ENCODE measurements around the gene RYR2. TPM values are rescaled to one million over a fixed set of nuclear protein-coding genes. Genes with fewer than 3 reads are reported as not detected.

RYR2 gene
- total and polyA plus RNA-seq, 7 experiments from 2014 or later = 0.05 TPM; not detected in 6

DNA sequence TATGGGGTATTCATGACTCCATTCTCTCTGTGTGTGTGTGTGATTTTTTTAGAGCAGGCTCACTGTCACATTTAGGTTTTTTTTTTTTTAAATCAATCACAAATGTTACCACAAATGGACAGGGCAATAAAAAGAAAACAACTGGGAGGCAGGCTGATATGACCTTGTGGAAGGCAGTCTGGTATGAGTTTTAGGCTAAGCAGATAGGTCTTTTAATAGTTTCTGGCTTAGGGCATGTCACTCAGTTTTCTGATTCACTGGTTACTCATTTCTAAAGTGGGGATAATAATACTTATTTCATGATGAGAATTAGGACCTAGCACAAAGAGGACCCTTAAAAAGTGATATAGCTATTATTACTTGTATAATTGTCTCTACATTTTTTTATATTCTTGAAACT lies 278.9 kb downstream of the RYR2 start:
- ChIA-PET POLR2A (no interaction called here), CTCF (no interaction called here)
- H3K9me3 ChIP-seq (ENCODE audit: control insufficient read depth in 2 of 3, low read length in 3 of 3) = no peaks in the 10 kb centered on the region
- ATAC-seq = no peak
- Mint-ChIP-seq H3K4me1 (no peaks in the 10 kb centered on the region), H3K36me3 (no peaks in the 10 kb centered on the region), H3K27me3 (peaks cover 0 to 5% (median 4%) of the 10 kb centered on the region in 5 donors), H3K9me3 (peaks cover 0 to 4% (median 0%) of the 10 kb centered on the region in 11 donors), H3K27ac (no peak overlapping the region), H3K4me3 (no peak overlapping the region)
- H3K4me3 ChIP-seq (ENCODE audit: low read length) = no peak overlapping the region
- H3K36me3 ChIP-seq (ENCODE audit: control insufficient read depth in 2 of 3, insufficient read depth in 3 of 3, low read length in 3 of 3) = no peaks in the 10 kb centered on the region
- no peak overlapping the region for H3K27ac ChIP-seq (ENCODE audit: low read depth, low read length)
- H3K4me1 ChIP-seq (ENCODE audit: control insufficient read depth in 2 of 2, insufficient read depth in 2 of 2, low read length in 2 of 2) = no peaks in the 10 kb centered on the region
- intact Hi-C loops (cut with micrococcal nuclease) = no loop called here
- no peak for DNase-seq
- no peaks in the 10 kb centered on the region for H3K27me3 ChIP-seq (ENCODE audit: control insufficient read depth in 2 of 2, insufficient read depth in 2 of 2, low read length in 2 of 2)

DNA sequence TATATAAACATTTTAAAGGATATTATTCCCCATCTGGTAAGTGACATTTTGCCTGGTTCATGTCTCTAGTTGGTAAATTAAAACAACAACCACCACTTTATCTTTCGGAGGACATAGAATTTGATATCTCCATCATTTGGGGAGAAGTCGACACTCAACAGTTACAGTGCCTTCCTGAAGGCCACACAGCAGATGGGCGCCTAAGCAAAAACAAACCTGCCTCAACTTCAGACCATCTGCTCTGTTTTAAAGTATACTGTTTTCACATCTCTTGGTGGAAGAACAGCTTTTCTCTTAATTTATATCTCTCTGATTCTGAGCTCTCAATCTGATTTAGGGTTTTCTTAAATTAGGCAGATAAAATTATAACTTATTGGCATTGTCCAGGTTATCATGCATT lies 282.2 kb downstream of the RYR2 start:
- Histone ChIP-seq H3K36me3 (ENCODE audit: control insufficient read depth in 2 of 3, insufficient read depth in 3 of 3, low read length in 3 of 3) (no peaks in the 10 kb centered on the region), H3K4me1 (ENCODE audit: control insufficient read depth in 2 of 2, insufficient read depth in 2 of 2, low read length in 2 of 2) (no peaks in the 10 kb centered on the region), H3K27ac (ENCODE audit: low read depth, low read length) (no peak overlapping the region), H3K27me3 (ENCODE audit: control insufficient read depth in 2 of 2, insufficient read depth in 2 of 2, low read length in 2 of 2) (no peaks in the 10 kb centered on the region), H3K9me3 (ENCODE audit: control insufficient read depth in 2 of 3, low read length in 3 of 3) (no peaks in the 10 kb centered on the region), H3K4me3 (ENCODE audit: low read length) (no peak overlapping the region)
- Mint-ChIP-seq H3K27ac (no peak overlapping the region), H3K27me3 (peaks cover 0 to 9% (median 5%) of the 10 kb centered on the region in 5 donors), H3K9me3 (peaks cover 0 to 4% (median 0%) of the 10 kb centered on the region in 11 donors), H3K4me1 (no peaks in the 10 kb centered on the region), H3K4me3 (no peak overlapping the region), H3K36me3 (no peaks in the 10 kb centered on the region)
- intact Hi-C loops (cut with micrococcal nuclease) = no loop called here
- ChIA-PET CTCF (no interaction called here), POLR2A (no interaction called here)
- ATAC-seq (no peak), DNase-seq (no peak)

DNA sequence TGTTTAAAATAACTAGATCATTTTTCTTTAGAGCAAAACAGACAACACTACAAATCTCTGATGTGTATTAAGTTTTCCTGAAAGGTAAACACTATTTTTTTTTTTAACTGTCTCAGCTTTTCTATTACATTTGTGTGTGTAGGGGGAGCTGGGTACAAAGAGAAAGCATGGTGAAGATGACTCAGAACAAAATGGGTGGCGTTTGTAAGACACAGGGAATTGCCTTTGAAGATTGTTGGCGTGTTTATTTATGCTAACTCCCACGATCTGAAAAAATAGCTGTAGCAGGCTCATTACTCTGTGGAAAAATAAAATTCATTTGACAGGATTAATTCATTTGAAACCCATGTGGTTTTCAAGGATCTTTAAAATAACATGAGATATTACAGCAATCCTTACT lies 285.1 kb downstream of the RYR2 start:
- Histone ChIP-seq H3K27me3 (ENCODE audit: control insufficient read depth in 2 of 2, insufficient read depth in 2 of 2, low read length in 2 of 2) (no peaks in the 10 kb centered on the region), H3K9me3 (ENCODE audit: control insufficient read depth in 2 of 3, low read length in 3 of 3) (no peaks in the 10 kb centered on the region), H3K27ac (ENCODE audit: low read depth, low read length) (no peak overlapping the region), H3K36me3 (ENCODE audit: control insufficient read depth in 2 of 3, insufficient read depth in 3 of 3, low read length in 3 of 3) (no peaks in the 10 kb centered on the region), H3K4me1 (ENCODE audit: control insufficient read depth in 2 of 2, insufficient read depth in 2 of 2, low read length in 2 of 2) (no peaks in the 10 kb centered on the region), H3K4me3 (ENCODE audit: low read length) (no peak overlapping the region)
- POLR2A ChIA-PET = no interaction called here
- H3K27me3 Mint-ChIP-seq = peaks cover 0 to 5% (median 4%) of the 10 kb centered on the region in 5 donors
- H3K4me3 Mint-ChIP-seq = no peak overlapping the region
- H3K4me1 Mint-ChIP-seq = no peaks in the 10 kb centered on the region
- H3K27ac Mint-ChIP-seq = no peak overlapping the region
- CTCF ChIA-PET = no interaction called here
- no peaks in the 10 kb centered on the region for H3K36me3 Mint-ChIP-seq
- DNase-seq = no peak
- H3K9me3 Mint-ChIP-seq = no peaks in the 10 kb centered on the region
- intact Hi-C loops (cut with micrococcal nuclease) = no loop called here
- no peak for ATAC-seq

DNA sequence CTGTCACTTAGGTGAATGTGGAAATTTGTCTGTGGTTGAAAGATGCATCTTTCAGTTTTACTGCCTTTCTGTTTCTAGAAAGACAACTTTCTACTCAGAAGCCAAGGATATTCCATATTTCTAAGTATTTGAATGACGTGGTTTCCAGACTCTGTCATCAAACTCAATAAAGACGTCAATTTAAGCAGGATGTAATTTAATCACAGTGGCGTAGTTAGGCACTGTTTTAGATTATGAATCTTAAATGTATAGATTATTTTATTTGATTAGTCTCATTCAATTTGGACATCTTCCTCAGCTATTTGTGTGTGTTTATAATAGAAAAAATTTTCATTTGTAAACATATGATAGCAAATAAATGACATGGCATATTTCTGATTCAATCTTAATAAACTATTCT lies 298.9 kb downstream of the RYR2 start:
- no peak overlapping the region for H3K27ac Mint-ChIP-seq
- H3K4me1 Mint-ChIP-seq = no peaks in the 10 kb centered on the region
- ChIA-PET POLR2A (no interaction called here), CTCF (no interaction called here)
- Histone ChIP-seq H3K27me3 (ENCODE audit: control insufficient read depth in 2 of 2, insufficient read depth in 2 of 2, low read length in 2 of 2) (no peaks in the 10 kb centered on the region), H3K27ac (ENCODE audit: low read depth, low read length) (no peak overlapping the region), H3K4me1 (ENCODE audit: control insufficient read depth in 2 of 2, insufficient read depth in 2 of 2, low read length in 2 of 2) (no peaks in the 10 kb centered on the region), H3K9me3 (ENCODE audit: control insufficient read depth in 2 of 3, low read length in 3 of 3) (no peaks in the 10 kb centered on the region), H3K36me3 (ENCODE audit: control insufficient read depth in 2 of 3, insufficient read depth in 3 of 3, low read length in 3 of 3) (no peaks in the 10 kb centered on the region), H3K4me3 (ENCODE audit: low read length) (no peak overlapping the region)
- H3K4me3 Mint-ChIP-seq = no peak overlapping the region
- H3K9me3 Mint-ChIP-seq = peaks cover 0 to 11% (median 1%) of the 10 kb centered on the region in 11 donors
- DNase-seq = no peak
- H3K27me3 Mint-ChIP-seq = peaks cover 0 to 8% (median 0%) of the 10 kb centered on the region in 5 donors
- intact Hi-C loops (cut with micrococcal nuclease) = no loop called here
- no peak for ATAC-seq
- H3K36me3 Mint-ChIP-seq = no peaks in the 10 kb centered on the region

DNA sequence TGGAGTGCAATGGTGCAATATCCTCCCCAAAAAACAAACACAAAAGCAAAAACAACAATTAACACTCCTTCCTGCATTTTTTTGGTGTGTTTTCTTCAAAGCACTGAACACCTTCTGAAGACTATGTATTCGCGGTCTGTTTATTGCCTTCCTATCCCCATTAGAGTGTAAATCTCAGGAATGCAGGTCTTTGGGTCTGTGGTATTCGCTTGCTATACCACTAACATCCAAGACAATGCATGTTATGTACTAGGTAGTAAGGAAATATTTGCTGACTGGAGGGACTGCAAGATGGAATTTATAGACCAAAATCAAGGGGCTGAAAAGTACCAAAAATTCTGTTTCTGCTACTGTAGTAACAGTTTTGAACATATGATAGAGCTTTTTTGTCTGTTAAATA lies 299.4 kb downstream of the RYR2 start:
- ChIA-PET CTCF (no interaction called here), POLR2A (no interaction called here)
- Histone ChIP-seq H3K27me3 (ENCODE audit: control insufficient read depth in 2 of 2, insufficient read depth in 2 of 2, low read length in 2 of 2) (no peaks in the 10 kb centered on the region), H3K4me3 (ENCODE audit: low read length) (no peak overlapping the region), H3K4me1 (ENCODE audit: control insufficient read depth in 2 of 2, insufficient read depth in 2 of 2, low read length in 2 of 2) (no peaks in the 10 kb centered on the region), H3K36me3 (ENCODE audit: control insufficient read depth in 2 of 3, insufficient read depth in 3 of 3, low read length in 3 of 3) (no peaks in the 10 kb centered on the region), H3K9me3 (ENCODE audit: control insufficient read depth in 2 of 3, low read length in 3 of 3) (no peaks in the 10 kb centered on the region), H3K27ac (ENCODE audit: low read depth, low read length) (no peak overlapping the region)
- Mint-ChIP-seq H3K9me3 (peaks cover 0 to 11% (median 1%) of the 10 kb centered on the region in 11 donors), H3K4me1 (no peaks in the 10 kb centered on the region), H3K27ac (no peak overlapping the region), H3K36me3 (no peaks in the 10 kb centered on the region), H3K27me3 (peaks cover 0 to 11% (median under 1%) of the 10 kb centered on the region in 5 donors), H3K4me3 (no peak overlapping the region)
- ATAC-seq (no peak), DNase-seq (no peak)
- intact Hi-C loops (cut with micrococcal nuclease) = no loop called here

DNA sequence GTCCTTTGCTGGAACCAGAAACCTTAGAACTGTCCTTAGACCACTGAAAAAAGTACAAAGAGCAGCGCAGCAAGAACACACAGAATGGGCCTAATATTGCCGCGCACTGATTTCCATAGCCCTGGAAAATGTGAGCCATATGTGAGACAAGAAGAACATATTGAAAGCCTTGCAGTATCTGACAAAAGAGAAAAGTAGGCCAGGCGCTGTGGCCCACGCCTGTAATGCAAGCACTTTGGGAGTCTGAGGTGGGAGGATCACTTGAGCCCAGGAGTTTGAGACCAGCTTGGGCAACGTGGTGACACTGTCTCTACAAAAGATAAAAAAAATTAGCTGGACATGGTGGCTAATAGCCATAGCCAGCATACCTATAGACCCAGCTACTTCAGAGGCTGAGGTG lies 300.7 kb downstream of the RYR2 start:
- no peaks in the 10 kb centered on the region for H3K27me3 ChIP-seq (ENCODE audit: control insufficient read depth in 2 of 2, insufficient read depth in 2 of 2, low read length in 2 of 2)
- CTCF ChIA-PET = no interaction called here
- H3K9me3 ChIP-seq (ENCODE audit: control insufficient read depth in 2 of 3, low read length in 3 of 3) = no peaks in the 10 kb centered on the region
- DNase-seq (no peak), ATAC-seq (no peak)
- no peaks in the 10 kb centered on the region for H3K4me1 ChIP-seq (ENCODE audit: control insufficient read depth in 2 of 2, insufficient read depth in 2 of 2, low read length in 2 of 2)
- no peaks in the 10 kb centered on the region for H3K4me1 Mint-ChIP-seq
- H3K27me3 Mint-ChIP-seq = peaks cover 0 to 17% (median 6%) of the 10 kb centered on the region in 5 donors
- intact Hi-C loops (cut with micrococcal nuclease) = no loop called here
- H3K4me3 ChIP-seq (ENCODE audit: low read length) = no peak overlapping the region
- POLR2A ChIA-PET = no interaction called here
- H3K9me3 Mint-ChIP-seq = peaks cover 0 to 11% (median 1%) of the 10 kb centered on the region in 11 donors
- no peak overlapping the region for H3K27ac Mint-ChIP-seq
- no peak overlapping the region for H3K4me3 Mint-ChIP-seq
- no peaks in the 10 kb centered on the region for H3K36me3 Mint-ChIP-seq
- H3K36me3 ChIP-seq (ENCODE audit: control insufficient read depth in 2 of 3, insufficient read depth in 3 of 3, low read length in 3 of 3) = no peaks in the 10 kb centered on the region
- H3K27ac ChIP-seq (ENCODE audit: low read depth, low read length) = no peak overlapping the region

DNA sequence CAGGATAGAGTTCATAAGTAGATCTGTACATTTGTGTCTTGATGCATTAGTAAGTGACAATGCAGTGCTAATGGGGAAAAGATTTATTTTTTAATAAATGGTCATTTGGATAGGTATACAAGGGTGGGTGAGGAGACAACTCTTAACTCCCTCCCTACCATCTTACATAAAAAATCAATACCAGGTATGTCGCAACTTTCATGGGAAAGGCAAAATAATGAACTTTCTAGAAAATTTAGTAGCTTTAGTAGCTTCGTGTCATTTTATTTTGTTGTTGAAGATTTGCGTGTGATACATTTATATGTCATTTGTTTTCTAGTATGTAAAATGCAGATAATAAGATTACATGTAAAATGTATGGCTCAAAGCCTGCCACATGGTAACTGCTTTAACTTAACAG lies 310.8 kb downstream of the RYR2 start:
- Histone ChIP-seq H3K27ac (ENCODE audit: low read depth, low read length) (no peak overlapping the region), H3K27me3 (ENCODE audit: control insufficient read depth in 2 of 2, insufficient read depth in 2 of 2, low read length in 2 of 2) (no peaks in the 10 kb centered on the region), H3K4me1 (ENCODE audit: control insufficient read depth in 2 of 2, insufficient read depth in 2 of 2, low read length in 2 of 2) (no peaks in the 10 kb centered on the region), H3K36me3 (ENCODE audit: control insufficient read depth in 2 of 3, insufficient read depth in 3 of 3, low read length in 3 of 3) (no peaks in the 10 kb centered on the region), H3K4me3 (ENCODE audit: low read length) (no peak overlapping the region), H3K9me3 (ENCODE audit: control insufficient read depth in 2 of 3, low read length in 3 of 3) (no peaks in the 10 kb centered on the region)
- DNase-seq (no peak), ATAC-seq (no peak)
- Mint-ChIP-seq H3K4me3 (no peak overlapping the region), H3K27ac (no peak overlapping the region), H3K9me3 (no peaks in the 10 kb centered on the region), H3K27me3 (peaks cover 0 to 5% (median 0%) of the 10 kb centered on the region in 5 donors), H3K4me1 (no peaks in the 10 kb centered on the region), H3K36me3 (no peaks in the 10 kb centered on the region)
- ChIA-PET POLR2A (no interaction called here), CTCF (no interaction called here)
- intact Hi-C loops (cut with micrococcal nuclease) = no loop called here
